HG03520 (cell line): ENCODE data around the gene C10orf105.

ENCODE experiments used
- ATAC-seq: cut with Tn5 transposase; IDR thresholded peaks from one replicate; pipeline ENCODE4 v1.9.1; 2021; ENCODE audit warnings: mild to moderate bottlenecking, moderate library complexity; ENCODE audit not compliant: unreplicated experiment

The C10orf105 gene

GRCh38 chr10:71717551-71717951, 2.0 kb downstream of the C10orf105 start:
- ATAC-seq = no peak

- no peak for ATAC-seq
These were observed 2.5 kb downstream of the C10orf105 start for GRCh38 chr10:71717056-71717455.

- ATAC-seq = no peak
These were observed 3.2 kb downstream of the C10orf105 start for GRCh38 chr10:71716426-71716825.

- no peak for ATAC-seq
These were observed 3.7 kb downstream of the C10orf105 start for GRCh38 chr10:71715860-71716259.

- no peak for ATAC-seq
These were observed 4.6 kb downstream of the C10orf105 start for GRCh38 chr10:71715026-71715425.

- no peak for ATAC-seq
These were observed 5.0 kb downstream of the C10orf105 start for GRCh38 chr10:71714592-71714991.

- no peak for ATAC-seq
These were observed 5.6 kb downstream of the C10orf105 start for GRCh38 chr10:71714031-71714410.

- no peak for ATAC-seq
These were observed 6.2 kb downstream of the C10orf105 start for GRCh38 chr10:71713135-71714030.

- ATAC-seq = no peak
These were observed 6.9 kb downstream of the C10orf105 start for GRCh38 chr10:71712572-71713134.

- ATAC-seq = no peak
These were observed 7.4 kb downstream of the C10orf105 start for GRCh38 chr10:71712170-71712569.

GRCh38 chr10:71711052-71711623, 8.4 kb downstream of the C10orf105 start:
- no peak for ATAC-seq

- no peak for ATAC-seq
These were observed 9.1 kb downstream of the C10orf105 start for GRCh38 chr10:71710519-71710918.

GRCh38 chr10:71708897-71709882, 10.4 kb downstream of the C10orf105 start:
- ATAC-seq = no peak

GRCh38 chr10:71708301-71708703, 11.3 kb downstream of the C10orf105 start:
- ATAC-seq = no peak

- no peak for ATAC-seq
These were observed 12.3 kb downstream of the C10orf105 start for GRCh38 chr10:71707240-71707789.

GRCh38 chr10:71706216-71707121, 13.1 kb downstream of the C10orf105 start:
- no peak for ATAC-seq

- no peak for ATAC-seq
These were observed 14.0 kb downstream of the C10orf105 start for GRCh38 chr10:71705582-71705981.

- ATAC-seq = no peak
These were observed 14.8 kb downstream of the C10orf105 start for GRCh38 chr10:71704816-71705215.

- ATAC-seq = no peak
These were observed 16.0 kb downstream of the C10orf105 start for GRCh38 chr10:71703577-71703976.
